Neural cell (in vitro differentiated cells): ENCODE measurements around the gene TPST2. TPM values are rescaled to one million over a fixed set of nuclear protein-coding genes. Genes with fewer than 3 reads are reported as not detected.

Experiments
- H2AFZ ChIP-seq: fragments of 200-600, 300-800 bp; sonication (generic), shearing (Covaris generic); 2 replicates; pipeline ENCODE4 v1.6.0; 2014; ENCODE audit warnings: low read depth, mild to moderate bottlenecking, antibody characterized with exemption, low read length, moderate library complexity
- H3F3A ChIP-seq: fragments of 200-600 bp; shearing (Covaris generic); 2 replicates; pipeline ENCODE4 v1.6.1; 2016; ENCODE audit warnings: mild to moderate bottlenecking, moderate library complexity, mixed read lengths, antibody characterized with exemption, low read length; ENCODE audit not compliant: insufficient read depth, poor library complexity, severe bottlenecking
- H3K27ac ChIP-seq: fragments of 200-600, 300-800 bp; sonication (generic), shearing (Covaris generic); 2 replicates; pipeline ENCODE4 v1.5.1; 2014; ENCODE audit warnings: mild to moderate bottlenecking, low read length, moderate library complexity
- H3K27me3 ChIP-seq: fragments of 300-800, 200-600 bp; sonication (generic), shearing (Covaris generic); 2 replicates; pipeline ENCODE4 v1.6.0; 2014; ENCODE audit warnings: mild to moderate bottlenecking, low read depth, low read length, moderate library complexity; ENCODE audit not compliant: insufficient read depth
- H3K36me3 ChIP-seq: fragments of 300-800, 200-600 bp; sonication (generic), shearing (Covaris generic); 2 replicates; pipeline ENCODE4 v1.5.1; 2014; ENCODE audit warnings: mild to moderate bottlenecking, antibody characterized with exemption, low read length, moderate library complexity; ENCODE audit not compliant: insufficient read depth
- H3K4me2 ChIP-seq: fragments of 300-800, 200-600 bp; sonication (generic), shearing (Covaris generic); 2 replicates; pipeline ENCODE4 v1.6.0; 2014; ENCODE audit warnings: mild to moderate bottlenecking, low read length
- H3K4me3 ChIP-seq: fragments of 300-800, 200-600 bp; sonication (generic), shearing (Covaris generic); 2 replicates; pipeline ENCODE4 v1.5.1; 2014; ENCODE audit warnings: mild to moderate bottlenecking, low read length, moderate library complexity
- H3K79me2 ChIP-seq: fragments of 200-600 bp; shearing (Covaris generic); replicated peaks from 2 replicates; pipeline ENCODE4 v1.6.0; 2014; ENCODE audit warnings: mild to moderate bottlenecking, low read length, moderate library complexity; ENCODE audit not compliant: insufficient read depth
- H3K9ac ChIP-seq: fragments of 300-800, 200-600 bp; sonication (generic), shearing (Covaris generic); 2 replicates; pipeline ENCODE4 v1.6.1; 2016; ENCODE audit warnings: mild to moderate bottlenecking, low read length, mixed read lengths
- H3K9me2 ChIP-seq: fragments of 200-600 bp; shearing (Covaris generic); 2 replicates; pipeline ENCODE4 v1.6.1; 2016; ENCODE audit warnings: mild to moderate bottlenecking, low read length, mixed read lengths; ENCODE audit not compliant: insufficient read depth
- H3K9me3 ChIP-seq: fragments of 200-600, 300-800 bp; sonication (generic), shearing (Covaris generic); 2 replicates; pipeline ENCODE4 v1.6.1; 2016; ENCODE audit warnings: mild to moderate bottlenecking, mixed run types, low read length, moderate library complexity, mixed read lengths
- H4K20me1 ChIP-seq: fragments of 200-600 bp; shearing (Covaris generic); 2 replicates; pipeline ENCODE4 v1.6.1; 2016; ENCODE audit warnings: mild to moderate bottlenecking, mixed run types; ENCODE audit not compliant: insufficient read depth
- CTCF ChIP-seq: fragments of 450-650 bp; IDR thresholded peaks from 2 replicates; pipeline ENCODE4 v1.5.1; 2014; ENCODE audit warnings: antibody characterized with exemption, mild to moderate bottlenecking, moderate library complexity; ENCODE audit not compliant: poor library complexity, severe bottlenecking
- EP300 ChIP-seq: fragments of 450-650 bp; conservative IDR thresholded peaks from 2 replicates; pipeline ENCODE4 v1.6.1; 2014; ENCODE audit warnings: antibody characterized with exemption, mild to moderate bottlenecking, moderate library complexity; ENCODE audit not compliant: poor library complexity, severe bottlenecking
- EZH2 ChIP-seq: fragments of 200-600, 300-800 bp; shearing (Covaris generic), sonication (generic); IDR thresholded peaks from 2 replicates; pipeline ENCODE4 v1.6.1; 2014; ENCODE audit warnings: antibody characterized with exemption, low read length, borderline replicate concordance, mild to moderate bottlenecking; ENCODE audit not compliant: insufficient read depth, poor library complexity, severe bottlenecking
- MXI1 ChIP-seq: fragments of 450-650 bp; conservative IDR thresholded peaks from 2 replicates; pipeline ENCODE4 v1.6.1; 2014; ENCODE audit warnings: antibody characterized with exemption, mild to moderate bottlenecking; ENCODE audit not compliant: poor library complexity, severe bottlenecking
- POLR2AphosphoS5 ChIP-seq: IDR thresholded peaks from 2 replicates; pipeline ENCODE4 v1.6.1; 2012
- RAD21 ChIP-seq: fragments of 450-650 bp; conservative IDR thresholded peaks from 2 replicates; pipeline ENCODE4 v1.6.1; 2014; ENCODE audit warnings: antibody characterized with exemption, mild to moderate bottlenecking, moderate library complexity
- REST ChIP-seq: IDR thresholded peaks from 2 replicates; pipeline ENCODE4 v1.6.1; 2012; ENCODE audit warnings: borderline replicate concordance
- SMC3 ChIP-seq: fragments of 450-650 bp; conservative IDR thresholded peaks from 2 replicates; pipeline ENCODE4 v1.6.1; 2014; ENCODE audit warnings: antibody characterized with exemption, mild to moderate bottlenecking, moderate library complexity; ENCODE audit not compliant: poor library complexity
- TAF1 ChIP-seq: IDR thresholded peaks from 2 replicates; pipeline ENCODE4 v1.6.1; 2012; ENCODE audit warnings: low read depth
- polyA plus RNA-seq: library from polyadenylated mRNA; depleted of rRNA; stranded (reverse); fragments of >200 nt; gene quantifications from 2 replicates; pipeline ENCODE4 v1.2.3, GENCODE V29; 2014

The TPST2 gene
- polyA plus RNA-seq, 1 donor from 2014 or later: 16.6 TPM

- no peaks in the 10 kb centered on the region for H3F3A ChIP-seq
- no peaks in the 10 kb centered on the region for H3K9me2 ChIP-seq
- no peak overlapping the region for H3K4me3 ChIP-seq
- TF ChIP-seq TAF1 (no peak), POLR2AphosphoS5 (no peak), EP300 (no peak), MXI1 (no peak)
- no peaks in the 10 kb centered on the region for H3K27me3 ChIP-seq
- H2AFZ ChIP-seq: no peak overlapping the region
- H3K79me2 ChIP-seq: no peaks in the 10 kb centered on the region
- H3K36me3 ChIP-seq: no peaks in the 10 kb centered on the region
- H4K20me1 ChIP-seq: no peaks in the 10 kb centered on the region
- no peak overlapping the region for H3K27ac ChIP-seq
- H3K9ac ChIP-seq: no peak overlapping the region
- no peaks in the 10 kb centered on the region for H3K9me3 ChIP-seq
- no peak overlapping the region for H3K4me2 ChIP-seq
Observed at GRCh38 chr22:26561756-26562417, 28.0 kb downstream of the TPST2 start.

- H3K9me2 ChIP-seq: no peaks in the 10 kb centered on the region
- H3K79me2 ChIP-seq: no peaks in the 10 kb centered on the region
- no peak overlapping the region for H3K4me3 ChIP-seq
- no peak for TF ChIP-seq SMC3
- no peak for TF ChIP-seq REST
- TF ChIP-seq EP300: no peak
- TF ChIP-seq RAD21: no peak
- no peak for TF ChIP-seq POLR2AphosphoS5
- TF ChIP-seq CTCF: no peak
- no peak for TF ChIP-seq TAF1
- TF ChIP-seq MXI1: no peak
- no peak for TF ChIP-seq EZH2
- no peaks in the 10 kb centered on the region for H3K27me3 ChIP-seq
- H3K4me2 ChIP-seq: no peak overlapping the region
- H2AFZ ChIP-seq: no peak overlapping the region
- no peak overlapping the region for H3K27ac ChIP-seq
- no peaks in the 10 kb centered on the region for H3K36me3 ChIP-seq
- H3K9me3 ChIP-seq: no peaks in the 10 kb centered on the region
- H3K9ac ChIP-seq: no peak overlapping the region
- no peaks in the 10 kb centered on the region for H4K20me1 ChIP-seq
- H3F3A ChIP-seq: no peaks in the 10 kb centered on the region
Observed at GRCh38 chr22:26559961-26560575, 29.9 kb downstream of the TPST2 start.
